ENCODE data around the gene DPP9. TPM values are rescaled to one million over a fixed set of nuclear protein-coding genes. Genes with fewer than 3 reads are reported as not detected.
A peak's percentile ranks its signal among the peaks of the same experiment; 100 is the strongest.

Gene DPP9
- total RNA-seq, 3 donors from 2014 or later = 112 to 126 (median 120) TPM

GRCh38 chr19:4638317-4638716 is 85.3 kb downstream of the DPP9 start:
- Mint-ChIP-seq H3K4me3 (no peak overlapping the region), H3K36me3 (ENCODE audit: insufficient read depth) (no peaks in the 10 kb centered on the region), H3K4me1 (ENCODE audit: low read depth) (peaks cover 31% of the 10 kb centered on the region), H3K27me3 (ENCODE audit: low read depth) (no peaks in the 10 kb centered on the region), H3K9me3 (no peaks in the 10 kb centered on the region)
- DNase-seq (no peak), ATAC-seq (no peak)

- H3K9me3 Mint-ChIP-seq = no peaks in the 10 kb centered on the region
- H3K36me3 Mint-ChIP-seq (ENCODE audit: insufficient read depth) = no peaks in the 10 kb centered on the region
- no peak for DNase-seq
- H3K4me3 Mint-ChIP-seq = no peak overlapping the region
- H3K27me3 Mint-ChIP-seq (ENCODE audit: low read depth) = no peaks in the 10 kb centered on the region
- H3K4me1 Mint-ChIP-seq (ENCODE audit: low read depth) = peaks cover 33% of the 10 kb centered on the region
- no peak for ATAC-seq
These were observed 86.9 kb downstream of the DPP9 start for GRCh38 chr19:4636761-4637160.

GRCh38 chr19:4636151-4636717 is 87.4 kb downstream of the DPP9 start:
- H3K36me3 Mint-ChIP-seq (ENCODE audit: insufficient read depth) = no peaks in the 10 kb centered on the region
- H3K9me3 Mint-ChIP-seq = no peaks in the 10 kb centered on the region
- no peaks in the 10 kb centered on the region for H3K27me3 Mint-ChIP-seq (ENCODE audit: low read depth)
- H3K4me3 Mint-ChIP-seq = peak overlapping the region; percentile 54
- ATAC-seq (peak; percentile 31 to 34), DNase-seq (peak; percentile 75)
- H3K4me1 Mint-ChIP-seq (ENCODE audit: low read depth) = peaks cover 32% of the 10 kb centered on the region

- no peaks in the 10 kb centered on the region for H3K9me3 Mint-ChIP-seq
- ATAC-seq = no peak
- no peaks in the 10 kb centered on the region for H3K36me3 Mint-ChIP-seq (ENCODE audit: insufficient read depth)
- peak overlapping the region; percentile 54 for H3K4me3 Mint-ChIP-seq
- no peaks in the 10 kb centered on the region for H3K27me3 Mint-ChIP-seq (ENCODE audit: low read depth)
- H3K4me1 Mint-ChIP-seq (ENCODE audit: low read depth) = peaks cover 29% of the 10 kb centered on the region
- DNase-seq = no peak
These were observed 87.9 kb downstream of the DPP9 start for GRCh38 chr19:4635754-4636116.

- Mint-ChIP-seq H3K9me3 (no peaks in the 10 kb centered on the region), H3K36me3 (ENCODE audit: insufficient read depth) (no peaks in the 10 kb centered on the region), H3K4me1 (ENCODE audit: low read depth) (peaks cover 14% of the 10 kb centered on the region), H3K27me3 (ENCODE audit: low read depth) (peaks cover 3% of the 10 kb centered on the region), H3K4me3 (no peak overlapping the region)
- DNase-seq (peak; percentile 29), ATAC-seq (peak in 1 of 2 donors; percentile 63)
These were observed 90.3 kb downstream of the DPP9 start for GRCh38 chr19:4633140-4633967.

Other genes with a start within 250 kb of the DPP9 start
- under 1 TPM in 1 of 3 donors, not detected in 2; 0.03 TPM for gene PLIN4, start 205.4 kb downstream of the DPP9 start, total RNA-seq
- under 1 TPM in 1 of 3 donors, not detected in 2; 0.10 TPM for gene PLIN5, start 188.6 kb downstream of the DPP9 start, total RNA-seq
- gene LRG1, start 183.8 kb downstream of the DPP9 start, total RNA-seq = under 1 TPM; 0.08 to 0.24 (median 0.15) TPM
- under 1 TPM; 0.08 to 0.18 (median 0.14) TPM for gene SEMA6B, start 164.2 kb downstream of the DPP9 start, total RNA-seq
- gene TNFAIP8L1, start 84.3 kb downstream of the DPP9 start, total RNA-seq = 1 to 10 TPM; 3.2 to 4.0 (median 3.9) TPM
- 100 to 1,000 TPM; 129 to 150 (median 134) TPM for gene MYDGF, start 53.5 kb downstream of the DPP9 start, total RNA-seq
- gene FEM1A, start 67.9 kb upstream of the DPP9 start, total RNA-seq = 10 to 100 TPM; 31.8 to 35.8 (median 34.7) TPM
- gene TICAM1, start 107.9 kb upstream of the DPP9 start, total RNA-seq = 10 to 100 TPM; 31.4 to 41.2 (median 34.3) TPM
- gene PLIN3, start 143.8 kb upstream of the DPP9 start, total RNA-seq = 10 to 100 TPM; 15.8 to 20.6 (median 19.8) TPM
- under 1 TPM in 2 of 3 donors, not detected in 1; 0.32 to 0.41 TPM for gene ARRDC5, start 179.1 kb upstream of the DPP9 start, total RNA-seq
- 100 to 1,000 TPM; 148 to 221 (median 173) TPM for gene UHRF1, start 185.7 kb upstream of the DPP9 start, total RNA-seq
- 10 to 100 TPM; 13.3 to 18.1 (median 16.7) TPM for gene KDM4B, start 245.3 kb upstream of the DPP9 start, total RNA-seq